Left ventricle myocardium inferior (tissue), 1 donor: Measurements from ENCODE around the gene USH2A. TPM values are rescaled to one million over a fixed set of nuclear protein-coding genes. Genes with fewer than 3 reads are reported as not detected.

Experiments used
- DNase-seq: peaks from one replicate; pipeline ENCODE4 v3.0.0-alpha.2; 2020
- H3K27ac ChIP-seq: fragments of 200-600 bp; replicated peaks from 2 replicates; pipeline ENCODE4 v1.8.0; 2021
- H3K27me3 ChIP-seq: fragments of 200-600 bp; 2 replicates; pipeline ENCODE4 v1.8.0; 2021; ENCODE audit warnings: low read depth
- H3K36me3 ChIP-seq: fragments of 200-600 bp; 2 replicates; pipeline ENCODE4 v1.8.0; 2021
- H3K4me1 ChIP-seq: fragments of 200-600 bp; 2 replicates; pipeline ENCODE4 v1.8.0; 2021
- H3K4me3 ChIP-seq: fragments of 200-600 bp; 2 replicates; pipeline ENCODE4 v1.8.0; 2021; ENCODE audit warnings: mild to moderate bottlenecking, moderate library complexity
- H3K9me3 ChIP-seq: fragments of 200-600 bp; replicated peaks from 2 replicates; pipeline ENCODE4 v1.8.0; 2021
- intact Hi-C: fragments of 100-400 bp; cut with micrococcal nuclease; formaldehyde crosslinking; loops from one replicate; pipeline ENCODE4 v1.11.0; 2022
- total RNA-seq: library from RNA; stranded (reverse); fragmentation: NEBNext Ultra II Directional; extraction: Animal tissue kit (Norgen Biotek cat#: 25700); gene quantifications from one replicate; pipeline ENCODE4 v1.2.1, GENCODE V29; 2021
- TF ChIP-seq, protein P1 (sequence below): fragments of 200-600 bp; IDR thresholded peaks from 2 replicates; pipeline ENCODE4 v1.8.0; 2021; ENCODE audit warnings: antibody characterized with exemption, mild to moderate bottlenecking, borderline replicate concordance
- donor health status: DM: no; HTN: yes; CAD: no; lungs with severe emphysema.

Gene USH2A
- total RNA-seq, 1 donor from 2014 or later = 3.6 TPM

DNA sequence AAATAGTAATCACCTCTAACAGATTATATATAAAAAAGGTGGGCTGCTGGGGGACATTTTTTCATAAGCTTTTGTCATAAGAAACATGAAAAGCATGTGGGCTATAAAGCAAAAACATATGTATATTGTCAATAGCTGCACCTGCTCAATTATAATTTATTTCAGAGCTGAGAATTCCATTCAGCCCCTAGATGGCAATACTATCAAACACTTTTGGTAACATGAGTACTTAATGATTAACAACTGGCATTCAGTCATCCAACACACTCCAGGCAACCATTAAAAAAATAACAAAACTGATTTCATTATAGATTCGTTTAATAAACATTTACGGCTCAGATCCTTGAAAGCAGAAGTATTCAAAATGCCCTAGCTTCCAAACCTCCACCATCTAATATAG lies 741.0 kb downstream of the USH2A start:
- H3K27ac ChIP-seq = no peak overlapping the region
- no peaks in the 10 kb centered on the region for H3K27me3 ChIP-seq
- intact Hi-C loops = no loop called here
- H3K4me1 ChIP-seq = no peaks in the 10 kb centered on the region
- DNase-seq = no peak
- no peaks in the 10 kb centered on the region for H3K36me3 ChIP-seq
- TF ChIP-seq, protein P1, sequence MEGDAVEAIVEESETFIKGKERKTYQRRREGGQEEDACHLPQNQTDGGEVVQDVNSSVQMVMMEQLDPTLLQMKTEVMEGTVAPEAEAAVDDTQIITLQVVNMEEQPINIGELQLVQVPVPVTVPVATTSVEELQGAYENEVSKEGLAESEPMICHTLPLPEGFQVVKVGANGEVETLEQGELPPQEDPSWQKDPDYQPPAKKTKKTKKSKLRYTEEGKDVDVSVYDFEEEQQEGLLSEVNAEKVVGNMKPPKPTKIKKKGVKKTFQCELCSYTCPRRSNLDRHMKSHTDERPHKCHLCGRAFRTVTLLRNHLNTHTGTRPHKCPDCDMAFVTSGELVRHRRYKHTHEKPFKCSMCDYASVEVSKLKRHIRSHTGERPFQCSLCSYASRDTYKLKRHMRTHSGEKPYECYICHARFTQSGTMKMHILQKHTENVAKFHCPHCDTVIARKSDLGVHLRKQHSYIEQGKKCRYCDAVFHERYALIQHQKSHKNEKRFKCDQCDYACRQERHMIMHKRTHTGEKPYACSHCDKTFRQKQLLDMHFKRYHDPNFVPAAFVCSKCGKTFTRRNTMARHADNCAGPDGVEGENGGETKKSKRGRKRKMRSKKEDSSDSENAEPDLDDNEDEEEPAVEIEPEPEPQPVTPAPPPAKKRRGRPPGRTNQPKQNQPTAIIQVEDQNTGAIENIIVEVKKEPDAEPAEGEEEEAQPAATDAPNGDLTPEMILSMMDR = no peak
- no peaks in the 10 kb centered on the region for H3K9me3 ChIP-seq
- H3K4me3 ChIP-seq = no peak overlapping the region

DNA sequence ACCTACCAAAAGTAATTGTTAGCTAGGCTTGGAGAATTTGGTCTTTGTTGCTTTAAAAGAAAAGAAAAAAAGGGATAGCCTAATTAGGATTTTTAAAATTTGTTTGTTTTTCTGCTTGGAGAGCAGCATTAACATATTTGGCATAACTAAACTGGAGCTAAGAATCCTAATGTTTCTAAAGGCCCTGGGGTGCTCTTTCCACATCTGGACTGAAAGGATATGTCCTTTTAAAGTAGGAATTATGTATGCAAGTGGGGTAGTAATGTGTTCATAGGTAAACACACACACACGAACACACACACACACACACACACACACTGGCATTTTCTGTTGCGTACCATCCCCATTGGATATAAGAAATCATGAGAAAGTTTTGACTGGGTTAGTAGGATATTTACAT lies 742.2 kb downstream of the USH2A start:
- Histone ChIP-seq H3K4me3 (no peak overlapping the region), H3K36me3 (no peaks in the 10 kb centered on the region), H3K4me1 (no peaks in the 10 kb centered on the region), H3K9me3 (no peaks in the 10 kb centered on the region), H3K27me3 (no peaks in the 10 kb centered on the region), H3K27ac (no peak overlapping the region)
- TF ChIP-seq, protein P1 = no peak
- DNase-seq = no peak
- intact Hi-C loops = no loop called here

DNA sequence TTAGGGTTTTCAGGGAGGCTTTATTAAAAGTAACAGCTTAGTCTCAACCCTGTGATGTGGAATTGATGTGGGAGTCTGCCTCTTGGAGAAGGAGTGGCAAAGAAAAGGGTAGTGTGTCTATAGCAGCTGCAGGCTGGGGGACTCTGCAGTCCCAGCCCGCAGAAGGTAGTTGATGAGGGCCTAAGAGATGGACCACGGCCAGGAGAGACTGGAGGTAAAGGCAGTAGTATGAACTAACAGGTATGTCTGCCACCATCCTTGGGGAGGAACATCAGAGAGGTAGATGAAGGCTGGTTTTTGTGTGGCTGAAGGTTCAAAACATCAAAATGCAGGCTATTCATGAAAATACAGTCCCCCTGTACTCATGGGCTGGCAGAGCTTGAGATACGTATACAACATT lies 744.0 kb downstream of the USH2A start:
- intact Hi-C loops = no loop called here
- Histone ChIP-seq H3K9me3 (no peaks in the 10 kb centered on the region), H3K27ac (no peak overlapping the region), H3K4me3 (no peak overlapping the region), H3K4me1 (no peaks in the 10 kb centered on the region), H3K27me3 (no peaks in the 10 kb centered on the region), H3K36me3 (no peaks in the 10 kb centered on the region)
- DNase-seq = no peak
- TF ChIP-seq, protein P1 = no peak

DNA sequence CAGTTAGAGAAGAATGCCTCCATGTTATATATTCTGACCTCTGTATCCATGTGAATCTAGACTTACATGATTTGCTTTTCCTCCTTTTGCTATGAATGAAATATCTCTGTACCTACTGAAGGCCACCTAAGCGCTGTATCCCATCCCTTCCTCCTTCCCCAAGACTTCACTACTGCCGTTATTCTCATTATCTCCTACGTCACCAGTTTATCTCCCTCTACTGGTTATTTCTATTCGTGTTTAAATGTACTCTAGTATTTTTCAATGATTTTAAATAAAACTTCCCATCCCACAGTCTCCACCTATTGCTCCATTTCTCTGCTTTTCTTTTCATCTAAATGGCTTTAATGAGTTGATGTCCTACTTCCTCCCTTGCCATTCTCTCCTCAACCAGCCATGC lies 746.1 kb downstream of the USH2A start:
- H3K4me3 ChIP-seq = no peak overlapping the region
- TF ChIP-seq, protein P1 = no peak
- no peak for DNase-seq
- intact Hi-C loops = no loop called here
- no peaks in the 10 kb centered on the region for H3K27me3 ChIP-seq
- no peaks in the 10 kb centered on the region for H3K4me1 ChIP-seq
- H3K9me3 ChIP-seq = no peaks in the 10 kb centered on the region
- no peaks in the 10 kb centered on the region for H3K36me3 ChIP-seq
- no peak overlapping the region for H3K27ac ChIP-seq

DNA sequence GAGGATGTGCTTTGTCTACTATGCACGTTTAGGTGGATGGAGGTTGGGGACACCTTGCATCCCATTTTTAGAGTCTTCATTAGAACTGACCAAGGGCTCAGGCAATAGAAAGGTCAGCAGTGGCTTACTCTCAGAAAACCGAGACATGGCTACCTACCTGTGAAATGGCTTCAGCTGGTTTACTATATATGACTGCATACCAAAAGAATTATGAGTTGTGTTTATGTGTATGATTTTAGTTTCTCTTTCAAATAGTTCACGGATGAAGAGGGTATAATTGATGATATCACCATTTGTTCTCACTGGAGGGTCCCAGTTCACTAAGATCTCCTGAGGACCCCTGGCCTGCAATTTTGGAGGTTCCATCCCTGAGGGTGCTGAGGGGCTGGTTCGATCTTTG lies 749.3 kb downstream of the USH2A start:
- H3K4me3 ChIP-seq = no peak overlapping the region
- H3K4me1 ChIP-seq = no peaks in the 10 kb centered on the region
- TF ChIP-seq, protein P1 = no peak
- intact Hi-C loops = no loop called here
- H3K27me3 ChIP-seq = no peaks in the 10 kb centered on the region
- H3K27ac ChIP-seq = no peak overlapping the region
- H3K9me3 ChIP-seq = no peaks in the 10 kb centered on the region
- H3K36me3 ChIP-seq = no peaks in the 10 kb centered on the region
- no peak for DNase-seq

DNA sequence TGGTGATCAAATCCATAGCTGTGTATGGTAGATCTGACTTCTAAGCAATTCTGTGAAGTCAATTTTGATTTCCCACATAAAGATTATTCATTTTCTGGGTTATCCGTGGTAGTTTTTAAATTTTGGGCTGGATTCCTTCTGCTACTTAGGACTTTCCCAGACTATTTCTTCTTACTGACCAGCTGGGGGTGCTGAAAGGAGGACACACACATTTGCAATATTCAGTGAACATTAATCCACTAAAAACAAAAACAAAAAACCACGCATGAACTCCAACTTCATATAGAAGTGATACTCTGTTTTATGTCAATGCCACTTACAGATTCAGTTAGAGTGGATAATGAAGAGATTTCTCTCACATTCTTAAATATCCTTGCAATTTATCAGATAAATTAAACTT lies 750.8 kb downstream of the USH2A start:
- Histone ChIP-seq H3K4me3 (no peak overlapping the region), H3K36me3 (no peaks in the 10 kb centered on the region), H3K27me3 (no peaks in the 10 kb centered on the region), H3K4me1 (no peaks in the 10 kb centered on the region), H3K27ac (no peak overlapping the region), H3K9me3 (no peaks in the 10 kb centered on the region)
- no peak for DNase-seq
- TF ChIP-seq, protein P1 = no peak
- intact Hi-C loops = no loop called here
